Suppressor macrophage (primary cell): ENCODE data around the gene LRFN3.
"Not testable (repeated sequence)": the region's sequence is repeated elsewhere in the genome, so short reads cannot be mapped to it uniquely, and the experiment has no call there.

Source experiments
- DNase-seq, 4 experiments: peaks; one replicate each; pipeline ENCODE4 v3.0.0-alpha.2; 2020 to 2022
- total RNA-seq, 17 experiments: gene quantifications; one replicate each; lab custom pipeline; 2026; ENCODE audit warnings: mixed read lengths in 6 of 17, inconsistent platforms in 3 of 17; lab: John Stamatoyannopoulos, UW

The LRFN3 gene
- total RNA-seq: 0.06 to 2.5 (median 0.40) reads per million in 17 experiments

- DNase-seq: peak in 2 of 4 experiments; percentile 17 to 56
Observed at GRCh38 chr19:35935911-35936737, at the start of gene LRFN3. Gene LRFN3 (plus strand): TSS chr19:35936374. CDS start chr19:35939426, 3,052 bp downstream.

DNA sequence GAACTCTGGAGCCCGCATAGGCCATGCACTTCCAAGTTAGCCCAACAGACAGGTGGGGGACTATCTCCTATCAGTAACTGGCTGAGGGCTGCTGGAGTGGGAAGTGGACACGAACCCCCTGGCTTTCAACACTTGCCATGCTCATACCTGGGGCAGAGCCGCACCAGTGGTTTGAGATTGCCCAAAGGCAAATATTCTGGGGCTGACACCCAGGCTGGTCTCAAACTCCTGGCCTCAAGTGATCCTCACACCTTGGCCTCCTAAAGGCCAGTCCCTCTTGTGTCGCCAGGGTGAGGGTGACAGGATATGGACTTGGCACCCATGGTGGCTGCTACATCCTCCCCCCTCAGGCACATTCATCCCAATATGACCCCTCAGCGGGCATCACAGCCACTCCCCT lies 49.0 kb upstream of the LRFN3 start:
- DNase-seq: no peak

GRCh38 chr19:35888398-35888797 lies 47.8 kb upstream of the LRFN3 start:
- DNase-seq: no peak

DNA sequence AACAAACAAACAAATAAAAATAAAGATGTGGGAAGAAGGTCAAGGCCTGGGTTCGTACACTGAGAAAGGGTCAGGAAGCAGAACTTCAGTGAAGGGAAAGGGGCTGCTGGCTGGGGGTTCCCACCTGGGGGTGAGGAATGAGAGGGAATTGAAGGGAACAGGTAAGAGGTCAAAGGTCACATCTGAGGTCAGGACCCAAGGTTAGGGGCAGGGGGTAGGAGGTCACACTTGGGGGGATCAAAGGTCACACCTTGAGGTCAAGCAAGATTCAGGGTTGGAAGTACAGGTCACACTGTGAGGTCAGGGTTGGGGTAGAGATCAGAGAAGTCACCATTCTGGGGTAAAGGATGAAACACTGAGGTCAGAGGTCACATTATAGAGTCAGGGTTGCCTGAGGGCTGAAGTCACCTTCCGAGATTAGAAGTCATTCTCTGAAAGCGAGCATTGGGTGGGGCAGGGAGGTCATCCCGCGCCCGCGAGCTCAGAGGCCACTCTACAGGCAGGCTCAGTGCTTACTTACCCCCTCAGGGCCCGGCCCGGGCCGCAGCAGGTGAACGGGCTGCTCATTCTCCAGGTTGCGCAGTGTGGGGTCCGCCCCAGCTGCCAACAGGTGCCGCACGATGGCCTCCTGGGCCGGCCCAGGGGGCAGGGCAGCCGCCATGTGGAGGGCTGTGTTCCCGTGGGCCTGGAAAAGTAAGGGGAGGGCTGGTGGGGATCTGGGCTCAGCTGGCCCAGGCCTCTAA lies 46.6 kb upstream of the LRFN3 start:
- DNase-seq: no peak

- no peak for DNase-seq
Observed at GRCh38 chr19:35890113-35890650, 46.0 kb upstream of the LRFN3 start.

- not testable (repeated sequence) for DNase-seq
Observed at GRCh38 chr19:35891819-35892218, 44.4 kb upstream of the LRFN3 start.

- no peak for DNase-seq
Observed at GRCh38 chr19:35894342-35894741, 41.8 kb upstream of the LRFN3 start.

DNA sequence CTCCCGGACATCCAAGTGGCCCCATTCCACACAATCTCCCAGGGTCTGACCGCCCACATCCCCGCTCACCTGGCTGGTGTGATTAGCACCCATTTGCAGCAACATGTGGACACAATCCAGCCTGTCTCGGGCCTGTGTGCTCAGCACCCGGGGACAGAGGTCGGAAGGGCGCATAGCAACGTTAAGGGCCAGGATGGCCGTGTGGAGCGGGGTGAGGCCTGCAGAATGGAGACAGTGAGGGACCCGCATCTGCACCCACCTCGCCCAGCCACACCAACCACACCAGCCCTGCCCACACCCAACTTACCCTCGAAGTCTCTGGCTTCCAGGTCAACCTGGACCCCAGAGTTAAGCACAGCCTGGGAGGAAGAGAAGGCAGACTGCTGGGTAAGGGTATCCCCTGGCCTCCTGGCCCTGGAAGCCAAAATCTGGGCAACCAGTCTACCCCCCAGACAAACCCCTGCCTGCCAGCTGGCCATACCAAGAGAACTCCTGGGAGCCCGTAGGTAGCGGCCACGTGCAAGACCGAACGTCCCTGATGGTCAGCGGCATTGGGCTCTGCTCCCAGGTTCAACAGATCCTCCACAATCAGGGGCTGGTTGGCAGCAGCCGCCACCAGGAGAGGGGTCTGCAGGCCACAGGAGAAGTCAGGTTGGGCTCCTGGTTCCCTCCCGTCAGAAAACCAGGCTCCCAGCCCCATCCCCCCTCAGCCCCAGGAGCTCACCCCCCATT lies 40.1 kb upstream of the LRFN3 start:
- no peak for DNase-seq

DNA sequence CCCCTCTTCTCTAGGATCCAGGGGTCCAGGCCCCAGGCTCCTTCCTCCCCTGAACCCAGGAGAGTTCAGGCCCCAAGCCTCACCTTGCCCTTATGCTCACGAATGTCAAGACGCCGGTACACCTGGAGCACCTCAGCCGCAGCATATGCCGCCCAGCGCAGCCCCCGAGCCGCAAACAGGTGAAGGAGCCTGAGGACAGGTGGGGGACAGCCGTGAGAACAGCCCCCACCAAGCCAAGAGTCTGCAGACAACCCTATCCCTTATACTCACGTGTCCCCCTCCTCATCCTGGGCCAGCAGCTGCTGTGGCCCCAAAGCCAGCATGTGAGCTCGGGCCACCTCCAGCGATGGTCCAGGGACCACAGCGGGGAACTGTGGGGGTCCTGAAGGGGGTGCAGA lies 39.5 kb upstream of the LRFN3 start:
- no peak for DNase-seq

- DNase-seq: no peak
Observed at GRCh38 chr19:35897706-35898451, 38.3 kb upstream of the LRFN3 start.

GRCh38 chr19:35898499-35898809 lies 37.7 kb upstream of the LRFN3 start:
- no peak for DNase-seq

GRCh38 chr19:35899547-35900214 lies 36.5 kb upstream of the LRFN3 start:
- peak; percentile 88 to 95 (median 92) for DNase-seq

- no peak for DNase-seq
Observed at GRCh38 chr19:35901055-35901644, 35.0 kb upstream of the LRFN3 start.

DNA sequence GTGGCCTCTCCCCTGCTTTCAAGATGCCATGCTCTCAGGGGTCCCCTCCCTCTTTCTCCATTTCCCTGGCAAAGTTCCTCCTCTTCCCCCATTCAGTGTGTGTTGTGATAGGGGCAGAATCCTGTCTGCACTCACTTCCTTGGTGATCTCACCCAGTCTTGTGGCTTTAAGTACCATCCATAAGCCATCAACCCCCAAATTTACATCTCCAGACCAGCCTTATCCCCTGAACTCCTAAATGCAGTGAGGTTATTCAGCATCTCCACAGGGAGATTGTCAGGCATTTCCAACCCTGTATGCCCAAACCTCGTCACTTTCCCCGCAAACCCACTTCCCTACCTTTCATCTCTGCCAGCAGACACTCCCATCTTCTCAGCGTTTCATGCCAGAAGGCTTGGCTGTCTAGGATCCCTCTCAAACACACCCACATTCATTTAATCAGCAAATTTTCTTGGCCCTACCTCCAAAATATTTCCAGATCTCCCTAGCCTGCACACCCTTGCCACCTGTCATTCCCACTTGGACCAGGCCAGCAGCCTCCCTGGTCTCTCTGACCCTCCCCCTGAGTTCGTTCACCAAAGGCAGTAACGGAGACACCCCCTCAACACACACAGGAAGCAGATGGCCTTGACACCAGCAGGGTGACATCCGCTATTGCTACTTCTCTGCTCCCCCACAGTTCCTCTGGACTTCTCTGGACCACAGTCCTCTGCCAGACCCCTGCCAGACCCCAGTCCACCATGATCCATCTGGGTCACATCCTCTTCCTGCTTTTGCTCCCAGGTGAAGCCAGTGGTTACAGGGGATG lies 34.1 kb upstream of the LRFN3 start, which contains the start of gene HCST:
TSS of gene HCST (plus strand) at position 676 of the 808 bp plus-strand sequence. CDS start at position 741, 65 bp downstream.
- peak; percentile 56 to 81 (median 78) for DNase-seq

DNA sequence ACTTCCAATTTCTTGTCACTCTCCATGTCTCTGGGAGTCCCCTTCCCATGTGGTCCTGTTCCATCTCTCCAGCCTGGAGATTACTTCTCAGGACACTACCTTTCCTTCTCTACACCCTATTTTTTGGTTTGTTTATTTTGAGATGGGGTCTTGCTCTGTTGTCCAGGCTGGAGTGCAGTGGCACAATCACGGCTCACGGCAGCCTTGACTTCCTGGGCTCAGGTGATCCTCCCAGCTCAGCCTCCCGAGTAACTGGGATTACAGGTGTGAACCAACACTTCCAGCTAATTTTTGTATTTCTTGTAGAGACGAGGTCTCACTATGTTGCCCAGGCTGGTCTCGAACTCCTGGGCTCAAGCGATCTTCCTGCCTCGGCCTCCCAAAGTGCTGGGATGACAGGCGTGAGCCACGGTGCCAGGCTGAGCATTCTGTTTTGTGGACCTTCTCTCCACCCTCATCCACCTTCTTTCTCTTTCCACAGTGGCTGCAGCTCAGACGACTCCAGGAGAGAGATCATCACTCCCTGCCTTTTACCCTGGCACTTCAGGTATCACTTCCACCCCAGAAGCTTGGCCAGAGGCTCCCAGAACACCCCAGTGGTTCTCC lies 33.2 kb upstream of the LRFN3 start:
- no peak for DNase-seq

DNA sequence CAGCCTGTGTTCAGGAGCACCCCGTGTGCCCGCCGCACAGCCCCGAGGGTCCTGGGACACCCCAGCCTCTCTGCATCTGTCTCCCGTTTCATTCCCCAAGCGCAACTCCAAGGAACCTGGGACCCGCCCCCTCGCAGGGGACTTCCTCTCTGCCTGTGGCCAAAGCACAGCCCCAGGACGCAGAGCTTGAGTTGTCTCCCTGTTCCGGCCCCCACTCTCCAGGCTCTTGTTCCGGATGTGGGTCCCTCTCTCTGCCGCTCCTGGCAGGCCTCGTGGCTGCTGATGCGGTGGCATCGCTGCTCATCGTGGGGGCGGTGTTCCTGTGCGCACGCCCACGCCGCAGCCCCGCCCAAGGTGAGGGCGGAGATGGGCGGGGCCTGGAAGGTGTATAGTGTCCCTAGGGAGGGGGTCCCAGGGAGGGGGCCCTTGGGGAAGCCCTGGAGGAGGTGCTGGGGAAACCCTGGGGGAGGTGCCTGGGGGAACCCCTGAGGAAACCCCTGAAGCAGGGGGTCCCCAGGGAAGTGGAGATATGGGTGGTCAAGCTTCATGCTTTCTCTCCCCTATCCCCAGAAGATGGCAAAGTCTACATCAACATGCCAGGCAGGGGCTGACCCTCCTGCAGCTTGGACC lies 32.5 kb upstream of the LRFN3 start:
- peak; percentile 96 to 99 (median 98) for DNase-seq

- peak; percentile 77 to 89 (median 84) for DNase-seq
Observed at GRCh38 chr19:35904311-35905068, 31.7 kb upstream of the LRFN3 start.

DNA sequence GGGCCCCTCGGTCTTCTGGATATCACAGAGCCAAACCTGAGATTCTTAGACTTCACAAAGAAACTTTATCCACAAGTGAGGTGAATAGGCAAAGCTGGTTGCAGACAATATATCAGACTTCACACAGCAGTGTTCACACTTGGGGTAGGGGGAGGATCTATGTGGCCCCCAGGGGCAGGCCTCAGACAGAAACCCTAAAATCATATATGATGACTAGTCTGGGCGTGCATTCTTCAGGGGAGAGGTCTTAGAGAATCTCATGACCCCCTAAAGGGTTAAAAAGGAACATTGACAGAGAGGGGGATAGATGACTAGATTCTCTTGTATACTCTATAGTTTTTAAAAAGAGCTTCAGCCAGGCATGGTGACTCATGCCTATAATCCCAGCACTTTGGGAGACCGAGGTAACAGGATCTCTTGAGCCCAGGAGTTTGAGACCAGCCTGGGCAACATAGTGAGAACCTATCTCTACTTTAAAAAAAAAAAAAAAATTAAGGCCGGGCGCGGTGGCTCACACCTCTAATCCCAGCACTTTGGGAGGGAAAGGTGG lies 30.9 kb upstream of the LRFN3 start:
- peak in 3 of 4 experiments; percentile 9 to 39 (median 26) for DNase-seq
